GM12872 (cell line): Measurements from ENCODE around the gene H2BK1.

Experiments used
- TF ChIP-seq, protein P1 (sequence below): IDR thresholded peaks from 3 replicates; pipeline ENCODE4 v1.5.1; 2011; ENCODE audit warnings: low read depth, mild to moderate bottlenecking, low read length, moderate library complexity; ENCODE audit not compliant: insufficient read depth

H2BK1 gene

GRCh38 chr7:151187409-151188251 is 22.7 kb downstream of the H2BK1 start:
- TF ChIP-seq, protein P1, sequence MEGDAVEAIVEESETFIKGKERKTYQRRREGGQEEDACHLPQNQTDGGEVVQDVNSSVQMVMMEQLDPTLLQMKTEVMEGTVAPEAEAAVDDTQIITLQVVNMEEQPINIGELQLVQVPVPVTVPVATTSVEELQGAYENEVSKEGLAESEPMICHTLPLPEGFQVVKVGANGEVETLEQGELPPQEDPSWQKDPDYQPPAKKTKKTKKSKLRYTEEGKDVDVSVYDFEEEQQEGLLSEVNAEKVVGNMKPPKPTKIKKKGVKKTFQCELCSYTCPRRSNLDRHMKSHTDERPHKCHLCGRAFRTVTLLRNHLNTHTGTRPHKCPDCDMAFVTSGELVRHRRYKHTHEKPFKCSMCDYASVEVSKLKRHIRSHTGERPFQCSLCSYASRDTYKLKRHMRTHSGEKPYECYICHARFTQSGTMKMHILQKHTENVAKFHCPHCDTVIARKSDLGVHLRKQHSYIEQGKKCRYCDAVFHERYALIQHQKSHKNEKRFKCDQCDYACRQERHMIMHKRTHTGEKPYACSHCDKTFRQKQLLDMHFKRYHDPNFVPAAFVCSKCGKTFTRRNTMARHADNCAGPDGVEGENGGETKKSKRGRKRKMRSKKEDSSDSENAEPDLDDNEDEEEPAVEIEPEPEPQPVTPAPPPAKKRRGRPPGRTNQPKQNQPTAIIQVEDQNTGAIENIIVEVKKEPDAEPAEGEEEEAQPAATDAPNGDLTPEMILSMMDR = no peak

- TF ChIP-seq, protein P1 = no peak
Observed at GRCh38 chr7:151186640-151187408, 23.5 kb downstream of the H2BK1 start, which contains the start of gene ASB10. ASB10 (minus strand) TSS chr7:151187250; CDS start chr7:151187130, 120 bp downstream.

DNA sequence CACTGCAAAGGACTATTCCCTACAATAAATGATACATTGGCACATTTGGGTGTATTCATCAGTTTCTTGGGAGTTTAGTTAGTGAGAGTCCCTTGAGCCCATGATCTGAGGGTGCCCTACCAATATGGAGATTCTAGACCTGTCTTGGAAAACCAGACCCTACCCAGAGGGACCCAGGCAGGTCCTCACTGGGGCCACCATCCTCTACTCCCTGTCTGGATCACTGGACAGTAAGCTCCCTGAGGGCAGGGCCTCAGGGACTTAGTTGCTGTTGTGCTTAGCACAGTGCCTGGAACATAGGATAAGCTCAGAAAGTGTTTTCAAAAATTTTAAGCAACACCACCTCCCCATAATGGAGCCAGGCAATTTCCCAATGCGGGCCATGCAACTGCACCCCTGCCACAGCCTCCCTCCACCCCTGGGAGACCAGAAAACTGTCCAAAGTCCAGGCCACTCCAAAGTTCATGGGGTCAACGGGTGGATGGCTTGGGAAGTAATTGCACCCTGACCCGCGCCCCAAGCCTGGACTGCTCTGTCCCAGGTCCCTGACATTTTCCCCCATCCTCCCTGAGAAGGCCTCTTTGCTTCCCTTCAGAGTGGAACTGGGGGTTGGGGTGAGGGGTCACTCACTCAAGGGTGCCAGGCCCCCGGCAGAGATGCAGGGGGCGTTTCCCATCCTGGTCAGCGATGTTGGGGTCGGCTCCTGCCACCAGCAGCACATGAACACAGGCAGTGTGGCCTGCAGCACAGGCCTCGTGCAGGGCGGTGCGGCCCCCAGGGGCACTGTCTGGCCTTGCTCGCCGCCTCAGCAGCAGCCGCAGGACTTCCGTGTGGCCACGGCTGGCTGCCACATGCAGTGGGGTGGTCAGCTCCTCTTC is 24.3 kb downstream of the H2BK1 start:
- TF ChIP-seq, protein P1 = no peak

- TF ChIP-seq, protein P1 = no peak
Observed at GRCh38 chr7:151181011-151181431, 29.3 kb downstream of the H2BK1 start.

DNA sequence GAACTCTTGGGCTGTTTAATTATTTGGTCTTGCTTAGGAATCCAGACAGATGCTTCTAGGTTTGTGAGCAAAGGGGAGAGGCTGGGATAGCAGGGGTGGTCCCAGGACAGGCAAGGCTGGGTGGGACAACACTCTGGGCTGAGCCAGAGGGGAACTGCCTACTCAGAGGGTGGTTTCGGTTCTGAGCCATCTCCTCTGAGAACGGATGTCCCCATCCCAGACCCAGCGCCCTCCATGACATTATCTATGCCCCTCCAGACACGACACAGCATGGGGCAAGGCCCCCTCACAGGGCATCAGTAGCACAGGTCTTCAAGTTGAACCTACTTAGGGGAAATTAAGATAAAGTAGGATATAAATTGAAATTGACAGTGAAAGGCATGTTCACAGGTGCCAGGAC is 30.3 kb downstream of the H2BK1 start:
- TF ChIP-seq, protein P1 = no peak

- TF ChIP-seq, protein P1 = no peak
Observed at GRCh38 chr7:151179287-151179860, 30.9 kb downstream of the H2BK1 start.

GRCh38 chr7:151178831-151179230 is 31.5 kb downstream of the H2BK1 start:
- TF ChIP-seq, protein P1 = no peak
